ENCODE data around the gene PTPN6.

The PTPN6 gene

GRCh38 chr12:6968426-6968825, 17.3 kb downstream of the PTPN6 start:
- DNase-seq (no peak), ATAC-seq (replicated peaks) (no peak)
- H3K4me3 Mint-ChIP-seq: peak overlapping the region; percentile 93 to 98
- H3K27me3 Mint-ChIP-seq: no peaks in the 10 kb centered on the region
- H3K36me3 Mint-ChIP-seq (ENCODE audit: insufficient read depth): peaks cover 46% of the 10 kb centered on the region
- H3K9me3 Mint-ChIP-seq: no peaks in the 10 kb centered on the region
- peak overlapping the region in 1 of 2 donors; percentile 94 for H3K27ac Mint-ChIP-seq
- peaks cover 29 to 33% of the 10 kb centered on the region in 2 donors for H3K4me1 Mint-ChIP-seq (ENCODE audit: low read depth in 2 of 2)

DNA sequence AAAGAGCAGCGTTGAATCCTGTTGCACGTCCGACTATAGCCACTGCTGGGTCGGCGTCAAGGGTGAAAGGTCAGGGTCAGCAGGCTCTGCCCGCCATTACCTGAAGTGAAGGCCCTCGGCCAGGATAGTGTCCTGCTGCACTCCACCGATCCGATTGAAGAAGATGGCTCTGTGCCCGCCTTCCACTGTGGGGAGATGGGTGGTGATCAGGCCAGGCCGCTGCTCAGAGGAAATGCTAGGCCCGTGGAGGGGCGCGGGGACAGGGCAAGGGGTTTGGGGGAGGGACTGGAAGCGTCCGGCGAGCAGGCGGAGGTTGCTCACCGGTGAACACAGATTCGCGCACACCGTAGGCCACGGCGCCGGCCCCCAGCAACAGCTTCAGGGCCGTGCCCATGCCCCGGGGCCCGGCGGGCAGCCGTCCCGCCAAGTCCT, 19.0 kb downstream of the PTPN6 start:
- peaks cover 57% of the 10 kb centered on the region for H3K36me3 Mint-ChIP-seq (ENCODE audit: insufficient read depth)
- peak overlapping the region; percentile 94 for H3K27ac Mint-ChIP-seq
- H3K27me3 Mint-ChIP-seq: no peaks in the 10 kb centered on the region
- peaks cover 26 to 27% of the 10 kb centered on the region in 2 donors for H3K4me1 Mint-ChIP-seq (ENCODE audit: low read depth in 2 of 2)
- DNase-seq (no peak), ATAC-seq (replicated peaks) (peak; percentile 3)
- no peaks in the 10 kb centered on the region for H3K9me3 Mint-ChIP-seq
- H3K4me3 Mint-ChIP-seq: peak overlapping the region; percentile 93 to 98

DNA sequence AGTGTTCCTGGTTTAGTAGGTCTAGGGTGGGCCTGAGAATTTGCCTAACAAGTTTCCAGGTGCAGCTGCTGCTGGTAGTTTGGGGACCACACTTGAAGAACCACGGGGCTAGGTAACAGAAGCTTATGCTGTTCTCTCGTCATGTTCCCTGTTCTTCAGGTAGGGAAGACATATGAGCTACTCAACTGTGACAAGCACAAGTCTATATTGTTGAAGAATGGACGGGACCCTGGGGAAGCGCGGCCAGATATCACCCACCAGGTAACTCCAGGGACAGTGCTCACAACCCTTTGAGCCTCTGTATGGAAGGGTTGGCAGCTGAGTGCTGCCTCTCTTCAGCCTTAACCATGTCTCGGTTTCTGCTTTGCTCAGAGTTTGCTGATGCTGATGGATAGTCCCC, 23.0 kb downstream of the PTPN6 start:
- ATAC-seq (replicated peaks): no peak
- no peaks in the 10 kb centered on the region for H3K9me3 Mint-ChIP-seq
- H3K27ac Mint-ChIP-seq: peak overlapping the region in 1 of 2 donors; percentile 38
- DNase-seq: no peak
- peaks cover 15 to 19% of the 10 kb centered on the region in 2 donors for H3K4me1 Mint-ChIP-seq (ENCODE audit: low read depth in 2 of 2)
- H3K36me3 Mint-ChIP-seq (ENCODE audit: insufficient read depth): peaks cover 62% of the 10 kb centered on the region
- H3K4me3 Mint-ChIP-seq: no peak overlapping the region
- no peaks in the 10 kb centered on the region for H3K27me3 Mint-ChIP-seq

DNA sequence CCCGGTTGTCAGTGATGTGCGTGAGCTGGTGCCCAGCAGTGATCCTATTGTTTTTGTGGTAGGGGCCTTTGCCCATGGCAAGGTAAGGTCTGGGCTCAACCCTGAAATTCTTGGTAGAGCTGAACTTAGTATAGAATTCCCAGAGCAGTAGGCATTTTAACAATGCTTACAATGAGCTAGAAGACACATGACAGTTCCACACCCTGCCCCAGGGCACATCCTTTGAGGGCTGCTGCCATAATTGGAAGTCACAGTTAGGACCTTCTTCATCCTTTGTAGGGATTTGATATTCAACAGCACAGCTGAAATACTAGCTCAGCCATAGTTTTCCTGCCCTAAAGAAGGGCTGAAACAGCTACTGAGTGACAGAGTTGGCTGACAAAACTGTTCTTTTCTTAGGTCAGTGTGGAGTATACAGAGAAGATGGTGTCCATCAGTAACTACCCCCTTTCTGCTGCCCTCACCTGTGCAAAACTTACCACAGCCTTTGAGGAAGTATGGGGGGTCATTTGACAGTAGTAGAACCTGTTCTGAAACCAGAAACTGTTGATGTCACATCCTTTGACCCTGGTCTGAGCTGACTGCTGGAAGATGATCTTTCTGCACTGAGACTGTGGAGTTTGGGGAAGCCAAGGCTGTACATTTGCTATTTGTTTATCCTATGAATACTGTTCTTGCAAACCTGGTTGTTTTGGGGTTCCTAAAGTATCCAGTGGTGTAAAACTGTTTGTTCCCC, 24.3 kb downstream of the PTPN6 start:
- no peak for ATAC-seq (replicated peaks)
- Mint-ChIP-seq H3K4me1 (ENCODE audit: low read depth in 2 of 2) (peaks cover 12 to 14% of the 10 kb centered on the region in 2 donors), H3K27me3 (no peaks in the 10 kb centered on the region), H3K4me3 (no peak overlapping the region), H3K36me3 (ENCODE audit: insufficient read depth) (peaks cover 66% of the 10 kb centered on the region), H3K9me3 (no peaks in the 10 kb centered on the region), H3K27ac (no peak overlapping the region)
- DNase-seq: no peak

DNA sequence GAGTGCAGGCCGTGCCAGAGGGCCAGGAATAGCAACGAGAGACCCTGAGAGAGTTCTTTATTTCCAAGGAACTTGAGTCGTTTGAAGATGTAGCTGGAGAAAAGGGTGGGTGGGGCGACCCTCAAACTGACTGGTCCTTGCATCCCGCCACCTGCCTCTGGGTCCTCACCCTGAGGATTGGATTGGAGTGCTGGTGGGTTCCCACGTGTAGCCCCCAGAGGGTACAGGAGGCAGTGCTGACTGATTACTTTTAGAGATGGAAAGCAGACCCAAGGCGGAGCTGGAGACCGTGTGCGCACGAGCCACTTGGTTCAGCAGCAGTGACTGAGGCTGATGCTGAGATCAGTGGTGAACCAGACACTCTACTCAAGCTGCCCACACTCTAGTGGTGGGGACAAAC, 26.5 kb downstream of the PTPN6 start:
- Mint-ChIP-seq H3K27me3 (no peaks in the 10 kb centered on the region), H3K36me3 (ENCODE audit: insufficient read depth) (peaks cover 68% of the 10 kb centered on the region), H3K27ac (peak overlapping the region; percentile 59 to 79), H3K4me1 (ENCODE audit: low read depth in 2 of 2) (peaks cover 0 to 5% of the 10 kb centered on the region in 2 donors), H3K4me3 (no peak overlapping the region), H3K9me3 (no peaks in the 10 kb centered on the region)
- DNase-seq: no peak
- ATAC-seq (replicated peaks): no peak

DNA sequence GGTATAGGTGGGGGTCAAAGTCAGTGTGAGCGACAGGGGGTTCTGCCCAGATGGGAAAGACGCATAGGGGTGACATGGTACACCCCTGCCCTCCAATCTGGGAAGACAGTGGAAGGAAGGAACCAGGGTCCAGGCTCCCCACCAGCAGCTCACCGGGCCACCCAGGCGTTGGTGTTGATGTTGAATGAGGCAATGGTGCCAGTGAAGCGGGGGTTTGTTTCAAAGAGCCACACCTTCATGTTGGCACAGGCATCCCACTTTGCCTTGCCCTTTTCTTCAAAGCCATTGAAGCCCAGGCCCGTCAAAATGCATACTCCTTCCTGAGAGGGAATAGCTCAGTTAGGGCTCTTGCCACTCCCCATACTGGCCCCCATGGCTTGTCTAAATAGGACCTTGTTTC, 27.0 kb downstream of the PTPN6 start:
- Mint-ChIP-seq H3K36me3 (ENCODE audit: insufficient read depth) (peaks cover 69% of the 10 kb centered on the region), H3K27ac (peak overlapping the region; percentile 79 to 80), H3K27me3 (no peaks in the 10 kb centered on the region), H3K9me3 (no peaks in the 10 kb centered on the region), H3K4me1 (ENCODE audit: low read depth in 2 of 2) (peaks cover 0 to 5% of the 10 kb centered on the region in 2 donors), H3K4me3 (no peak overlapping the region)
- ATAC-seq (replicated peaks) (no peak), DNase-seq (no peak)

DNA sequence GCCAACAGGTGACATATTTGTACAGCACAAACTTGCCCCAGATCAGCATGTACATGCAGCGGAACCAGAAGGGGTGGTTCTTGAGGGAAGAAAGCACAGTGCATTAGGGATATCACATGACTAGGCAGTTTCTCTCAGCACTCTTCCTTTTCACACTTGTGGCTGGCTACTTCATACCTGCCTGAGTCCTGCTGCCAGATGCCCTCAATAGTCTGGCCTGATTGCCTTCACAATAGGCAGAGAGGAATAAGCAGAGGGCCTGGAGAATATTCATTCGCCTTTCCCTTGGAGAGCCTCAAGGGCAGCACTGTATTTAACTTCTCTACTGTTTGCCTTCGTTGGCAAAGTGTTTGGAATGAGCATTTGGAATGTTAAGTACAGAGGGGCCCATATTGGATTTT, 27.5 kb downstream of the PTPN6 start:
- peaks cover 70% of the 10 kb centered on the region for H3K36me3 Mint-ChIP-seq (ENCODE audit: insufficient read depth)
- ATAC-seq (replicated peaks): no peak
- H3K4me3 Mint-ChIP-seq: no peak overlapping the region
- peak overlapping the region; percentile 79 to 80 for H3K27ac Mint-ChIP-seq
- H3K27me3 Mint-ChIP-seq: no peaks in the 10 kb centered on the region
- H3K9me3 Mint-ChIP-seq: no peaks in the 10 kb centered on the region
- no peak for DNase-seq
- H3K4me1 Mint-ChIP-seq (ENCODE audit: low read depth in 2 of 2): peaks cover 0 to 5% of the 10 kb centered on the region in 2 donors

DNA sequence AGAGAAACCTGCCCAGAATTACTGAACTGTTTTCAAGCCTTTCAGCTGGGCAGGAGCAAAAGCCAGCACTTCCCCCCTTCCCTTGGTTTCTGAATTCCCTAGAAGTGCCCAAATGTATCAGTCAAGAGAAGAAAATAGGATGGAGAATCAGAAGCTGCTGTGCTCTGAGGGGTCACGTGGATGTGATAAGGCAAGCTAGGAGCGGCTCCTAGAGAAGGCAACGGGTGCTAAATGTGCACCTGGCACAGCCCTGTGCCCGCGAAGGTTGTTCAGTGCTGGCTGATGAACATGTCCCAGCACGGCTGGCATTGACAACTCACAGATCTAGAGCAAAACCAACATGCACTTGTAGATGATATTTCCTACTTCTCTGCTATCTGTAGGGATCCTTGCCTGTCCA, 27.9 kb downstream of the PTPN6 start:
- H3K27ac Mint-ChIP-seq: peak overlapping the region; percentile 79 to 80
- no peak for DNase-seq
- H3K4me1 Mint-ChIP-seq (ENCODE audit: low read depth in 2 of 2): peaks cover 0 to 3% of the 10 kb centered on the region in 2 donors
- H3K36me3 Mint-ChIP-seq (ENCODE audit: insufficient read depth): peaks cover 66% of the 10 kb centered on the region
- ATAC-seq (replicated peaks): no peak
- no peaks in the 10 kb centered on the region for H3K9me3 Mint-ChIP-seq
- no peak overlapping the region for H3K4me3 Mint-ChIP-seq
- H3K27me3 Mint-ChIP-seq: no peaks in the 10 kb centered on the region

DNA sequence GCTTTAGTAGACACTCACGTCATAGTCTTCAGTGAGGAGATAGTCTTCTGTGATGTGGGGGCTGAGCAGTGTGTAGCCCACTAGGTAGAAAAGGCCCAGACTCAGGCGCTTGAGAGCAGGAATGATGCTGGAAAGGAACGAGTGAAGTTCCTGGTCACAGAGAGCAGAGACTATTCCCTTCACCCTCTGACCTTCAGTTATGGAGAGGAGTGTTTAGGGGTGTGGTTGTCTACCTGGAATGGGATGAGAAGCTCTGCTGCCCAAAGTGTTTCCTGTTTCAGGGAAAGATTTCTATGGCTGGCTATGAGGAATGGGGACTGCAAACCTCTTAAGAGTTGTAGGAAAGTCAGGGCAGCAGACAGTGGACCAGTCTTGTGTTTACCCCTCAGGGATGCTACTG, 28.3 kb downstream of the PTPN6 start:
- H3K36me3 Mint-ChIP-seq (ENCODE audit: insufficient read depth): peaks cover 63% of the 10 kb centered on the region
- ATAC-seq (replicated peaks): no peak

GRCh38 chr12:6980075-6980474, 28.9 kb downstream of the PTPN6 start:
- no peak for DNase-seq
- Mint-ChIP-seq H3K27ac (no peak overlapping the region), H3K27me3 (no peaks in the 10 kb centered on the region), H3K36me3 (ENCODE audit: insufficient read depth) (peaks cover 58% of the 10 kb centered on the region), H3K9me3 (no peaks in the 10 kb centered on the region), H3K4me3 (no peak overlapping the region), H3K4me1 (ENCODE audit: low read depth in 2 of 2) (peaks cover 0 to 3% of the 10 kb centered on the region in 2 donors)
- ATAC-seq (replicated peaks): no peak

More for the DNA sequence above, 28.3 kb downstream of the PTPN6 start:
- H3K9me3 Mint-ChIP-seq: no peaks in the 10 kb centered on the region
- no peak overlapping the region for H3K4me3 Mint-ChIP-seq
- peaks cover 0 to 3% of the 10 kb centered on the region in 2 donors for H3K4me1 Mint-ChIP-seq (ENCODE audit: low read depth in 2 of 2)
- H3K27ac Mint-ChIP-seq: peak overlapping the region in 1 of 2 donors; percentile 80
- no peaks in the 10 kb centered on the region for H3K27me3 Mint-ChIP-seq
- no peak for DNase-seq

DNA sequence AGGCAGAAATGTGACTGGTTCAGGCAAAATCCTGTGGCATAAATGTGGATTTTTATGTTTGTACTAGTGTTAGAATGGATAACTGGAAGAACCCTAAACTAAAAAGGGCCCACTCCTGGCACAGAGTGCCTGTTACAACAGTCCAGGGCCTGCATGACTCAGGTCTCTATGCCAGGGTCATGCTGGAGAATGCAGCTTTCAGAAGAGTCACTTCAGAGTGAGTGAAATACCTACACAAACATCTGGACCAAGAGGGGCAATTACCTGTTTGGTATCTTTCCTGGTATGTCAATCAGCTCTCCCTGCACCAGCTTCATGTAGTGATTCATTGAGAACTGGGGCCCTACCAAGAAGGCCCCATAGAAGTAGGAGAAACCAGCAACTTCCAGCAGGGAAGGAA, 29.6 kb downstream of the PTPN6 start:
- Mint-ChIP-seq H3K36me3 (ENCODE audit: insufficient read depth) (peaks cover 59% of the 10 kb centered on the region), H3K27ac (peak overlapping the region in 1 of 2 donors; percentile 23), H3K9me3 (no peaks in the 10 kb centered on the region), H3K4me3 (no peak overlapping the region), H3K27me3 (no peaks in the 10 kb centered on the region), H3K4me1 (ENCODE audit: low read depth in 2 of 2) (peaks cover 0 to 3% of the 10 kb centered on the region in 2 donors)
- DNase-seq (no peak), ATAC-seq (replicated peaks) (no peak)

DNA sequence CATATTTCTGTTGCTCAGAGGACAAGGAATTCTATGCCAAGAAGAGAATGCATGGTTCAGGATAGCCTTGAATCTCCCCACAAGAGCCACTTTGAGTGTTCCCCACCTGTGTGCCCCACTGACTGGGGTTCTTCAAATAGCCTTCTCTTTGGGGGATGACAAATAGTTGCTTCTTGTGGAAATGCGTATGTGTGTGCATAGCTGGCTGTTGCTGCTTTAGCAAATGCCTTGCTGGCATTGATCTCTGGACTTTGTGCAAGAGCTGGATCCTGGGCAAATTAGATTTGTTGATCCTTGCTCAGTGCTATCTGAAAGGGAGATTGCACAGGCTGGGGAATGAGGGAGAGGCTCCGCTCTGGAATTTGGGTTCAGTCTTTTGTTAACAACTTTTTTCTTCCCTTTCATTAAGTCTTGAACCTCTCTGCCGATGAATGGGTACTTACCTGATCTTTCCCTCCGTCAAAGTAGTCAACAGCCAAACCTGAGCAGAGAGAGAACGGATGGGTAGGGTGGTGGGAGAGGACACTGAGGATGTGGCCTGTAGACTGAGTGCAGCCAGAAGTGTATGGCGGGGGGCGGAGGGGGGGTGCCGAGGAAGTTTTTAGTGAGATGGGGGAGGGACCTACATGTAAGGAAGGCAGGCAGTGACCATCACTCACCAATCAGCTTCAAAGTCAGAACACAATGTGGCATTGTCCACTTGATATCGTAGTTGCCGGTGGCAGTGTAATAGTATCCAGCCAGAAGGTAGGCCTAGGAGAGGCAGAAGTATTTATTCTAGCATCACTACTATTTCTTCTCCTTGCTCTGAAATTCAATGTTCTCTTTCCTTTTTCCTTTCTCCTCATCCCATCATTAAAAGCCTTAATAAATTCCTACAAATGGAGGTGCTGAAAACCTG, 30.2 kb downstream of the PTPN6 start:
- DNase-seq (no peak), ATAC-seq (replicated peaks) (no peak)
- H3K9me3 Mint-ChIP-seq: no peaks in the 10 kb centered on the region
- H3K27me3 Mint-ChIP-seq: no peaks in the 10 kb centered on the region
- peak overlapping the region; percentile 23 to 44 for H3K27ac Mint-ChIP-seq
- H3K4me1 Mint-ChIP-seq (ENCODE audit: low read depth in 2 of 2): peaks cover 0 to 3% of the 10 kb centered on the region in 2 donors
- no peak overlapping the region for H3K4me3 Mint-ChIP-seq
- H3K36me3 Mint-ChIP-seq (ENCODE audit: insufficient read depth): peaks cover 54% of the 10 kb centered on the region

DNA sequence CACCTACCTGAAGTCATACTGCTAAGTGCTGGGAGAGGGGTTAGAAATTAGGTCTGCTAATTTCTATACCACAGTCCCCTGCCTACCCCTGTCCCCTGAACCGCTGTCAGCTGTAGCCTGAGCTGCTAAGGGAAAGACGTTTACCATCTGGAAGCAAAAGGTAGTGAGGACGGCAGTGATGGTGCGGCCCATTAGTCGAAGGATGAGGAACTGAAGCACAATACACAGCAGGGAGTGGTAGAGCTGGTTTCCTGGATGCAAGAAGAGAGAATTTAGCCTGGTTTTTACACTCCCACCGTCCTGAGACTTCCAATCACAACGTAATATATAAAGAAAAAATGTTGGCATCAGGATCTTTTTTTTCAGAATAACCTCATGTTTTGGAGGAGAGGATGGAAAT, 31.4 kb downstream of the PTPN6 start:
- DNase-seq: no peak
- no peak for ATAC-seq (replicated peaks)
- Mint-ChIP-seq H3K27ac (peak overlapping the region in 1 of 2 donors; percentile 63), H3K9me3 (no peaks in the 10 kb centered on the region), H3K27me3 (no peaks in the 10 kb centered on the region), H3K4me3 (no peak overlapping the region), H3K4me1 (ENCODE audit: low read depth in 2 of 2) (peaks cover 0 to 3% of the 10 kb centered on the region in 2 donors), H3K36me3 (ENCODE audit: insufficient read depth) (peaks cover 49% of the 10 kb centered on the region)

Measured in effector memory CD8-positive, alpha-beta T cell (primary cell).